HCT116 (cell line): ENCODE results near the gene SMYD4. TPM values are rescaled to one million over a fixed set of nuclear protein-coding genes. Genes with fewer than 3 reads are reported as not detected.

Experiments
- ATAC-seq: fragments of 200-7000 bp; cut with Tn5 transposase; 2 replicates; pipeline ENCODE4 v1.9.1; 2020; ENCODE audit warnings: mild to moderate bottlenecking, moderate library complexity
- BruUV-seq: library from RNA; stranded (reverse); fragments of 400-500 nt; replicated peaks from 2 replicates; lab custom pipeline; 2021; lab: Mats Ljungman, UMichigan
- CTCF ChIA-PET: fragments of 300-600 bp; sonication (Branson Sonifier 250); formaldehyde crosslinking; loops from one replicate; lab custom pipeline; 2021; ENCODE audit warnings: antibody characterized with exemption; lab: Charles Lee
- POLR2A ChIA-PET: fragments of 300-600, 350-600 bp; sonication (Branson Sonifier 250); formaldehyde crosslinking; loops from one replicate; lab custom pipeline; 2021; ENCODE audit warnings: antibody characterized with exemption; lab: Charles Lee
- RAD21 ChIA-PET, 2 experiments: fragments of 300-600 bp; sonication (Branson Sonifier 250); formaldehyde crosslinking; loops; one replicate each; lab custom pipeline; 2023; ENCODE audit warnings: low total read pairs in 2 of 2; ENCODE audit not compliant: uncharacterized antibody in 2 of 2, unreplicated experiment in 2 of 2, low non-redundant PET in 1 of 2; lab: Charles Lee
- DNase-seq: peaks from one replicate; pipeline ENCODE4 v3.0.0-alpha.2; 2010; ENCODE audit warnings: low read depth, low spot score
- H2AFZ ChIP-seq: fragments of 200-600 bp; shearing (Covaris generic), sonication (generic); 2 replicates; pipeline ENCODE4 v1.6.1; 2017; ENCODE audit warnings: low read depth, mixed run types, mixed read lengths, antibody characterized with exemption, low read length; ENCODE audit not compliant: poor library complexity, severe bottlenecking
- H3K27ac ChIP-seq: 2 replicates; pipeline ENCODE4 v1.5.1; 2012; ENCODE audit warnings: low read depth, low read length
- H3K27me3 ChIP-seq: fragments of 200-600 bp; sonication (generic); 2 replicates; pipeline ENCODE4 v1.6.1; 2016; ENCODE audit warnings: mixed run types, low read length, mixed read lengths; ENCODE audit not compliant: insufficient read depth
- H3K36me3 ChIP-seq, 2 experiments: fragments of 200-500 bp in 1 of 2; fragments of 200-600 bp in 1 of 2; sonication (Bioruptor generic) in 1 of 2; sonication (generic) in 1 of 2; 2 replicates each; pipeline versions ENCODE4 v1.5.1 to v1.6.1; 2014 to 2016; ENCODE audit warnings: low read length in 2 of 2, inconsistent platforms in 1 of 2, mixed read lengths in 1 of 2, mixed run types in 1 of 2; ENCODE audit not compliant: insufficient read depth in 2 of 2, control insufficient read depth in 1 of 2
- H3K4me1 ChIP-seq, 2 experiments: fragments of 200-600 bp in 1 of 2; sonication (generic) in 1 of 2; 2 replicates each; pipeline versions ENCODE4 v1.5.1 to v1.6.1; 2012 to 2017; ENCODE audit warnings: low read length in 2 of 2, inconsistent platforms in 1 of 2, mild to moderate bottlenecking in 1 of 2, mixed read lengths in 1 of 2, mixed run types in 1 of 2, moderate library complexity in 1 of 2; ENCODE audit not compliant: insufficient read depth in 2 of 2, control insufficient read depth in 1 of 2
- H3K4me2 ChIP-seq: fragments of 200-600 bp; sonication (generic); 2 replicates; pipeline ENCODE4 v1.6.1; 2017; ENCODE audit warnings: mixed run types, low read length, mixed read lengths
- H3K4me3 ChIP-seq, 2 experiments: fragments of 200-600 bp in 1 of 2; sonication (generic) in 1 of 2; replicated peaks in 1 of 2; 2 replicates each; pipeline ENCODE4 v1.5.1; 2011 to 2016; ENCODE audit warnings: low read length in 2 of 2, control low read depth in 1 of 2, low read depth in 1 of 2, mild to moderate bottlenecking in 1 of 2, mixed read lengths in 1 of 2, mixed run types in 1 of 2
- H3K79me2 ChIP-seq: fragments of 200-600 bp; sonication (generic); 2 replicates; pipeline ENCODE4 v1.6.1; 2017; ENCODE audit warnings: mild to moderate bottlenecking, mixed run types, low read length, moderate library complexity, mixed read lengths; ENCODE audit not compliant: insufficient read depth
- H3K9ac ChIP-seq: fragments of 200-600 bp; sonication (generic); 2 replicates; pipeline ENCODE4 v1.6.1; 2016; ENCODE audit warnings: low read length, mixed read lengths
- H3K9me2 ChIP-seq: fragments of 200-600 bp; sonication (generic), shearing (Covaris generic); 2 replicates; pipeline ENCODE4 v1.6.1; 2017; ENCODE audit warnings: mixed run types, mild to moderate bottlenecking, moderate library complexity; ENCODE audit not compliant: insufficient read depth
- H3K9me3 ChIP-seq, 2 experiments: fragments of 200-500 bp in 1 of 2; fragments of 200-600 bp in 1 of 2; sonication (Bioruptor generic) in 1 of 2; sonication (generic) in 1 of 2; 2 replicates each; pipeline ENCODE4 v1.6.1; 2014 to 2017; ENCODE audit warnings: low read length in 2 of 2, mixed read lengths in 2 of 2, inconsistent platforms in 1 of 2, low read depth in 1 of 2, mild to moderate bottlenecking in 1 of 2, mixed run types in 1 of 2, moderate library complexity in 1 of 2; ENCODE audit not compliant: control insufficient read depth in 1 of 2, insufficient read depth in 1 of 2
- H4K20me1 ChIP-seq: fragments of 200-600 bp; sonication (generic), shearing (Covaris generic); 2 replicates; pipeline ENCODE4 v1.6.1; 2017; ENCODE audit warnings: mixed run types, mild to moderate bottlenecking, moderate library complexity; ENCODE audit not compliant: insufficient read depth
- CBX3 ChIP-seq: IDR thresholded peaks from 2 replicates; pipeline ENCODE4 v1.6.1; 2012; ENCODE audit warnings: low read depth
- CEBPB ChIP-seq: IDR thresholded peaks from 2 replicates; pipeline ENCODE4 v1.6.1; 2012; ENCODE audit warnings: low read depth
- EGR1 ChIP-seq: IDR thresholded peaks from 2 replicates; pipeline ENCODE4 v1.6.1; 2012; ENCODE audit warnings: low read depth
- JUND ChIP-seq: IDR thresholded peaks from 2 replicates; pipeline ENCODE4 v1.6.1; 2012
- POLR2AphosphoS5 ChIP-seq: IDR thresholded peaks from 2 replicates; pipeline ENCODE4 v1.6.1; 2011; ENCODE audit warnings: mild to moderate bottlenecking, low read depth, low read length, moderate library complexity
- RAD21 ChIP-seq: IDR thresholded peaks from 2 replicates; pipeline ENCODE4 v1.6.1; 2012; ENCODE audit warnings: low read depth, mild to moderate bottlenecking
- SIN3A ChIP-seq: IDR thresholded peaks from 2 replicates; pipeline ENCODE4 v1.6.1; 2012; ENCODE audit warnings: low read depth
- SP1 ChIP-seq: IDR thresholded peaks from 2 replicates; pipeline ENCODE4 v1.6.1; 2012; ENCODE audit warnings: low read depth
- TCF7L2 ChIP-seq: IDR thresholded peaks from 2 replicates; pipeline ENCODE4 v1.7.0; 2011; ENCODE audit warnings: borderline replicate concordance, inconsistent platforms; ENCODE audit not compliant: insufficient read depth, insufficient read length; ENCODE audit errors: extremely low read depth
- ZBTB33 ChIP-seq: IDR thresholded peaks from 2 replicates; pipeline ENCODE4 v1.6.1; 2011; ENCODE audit warnings: mild to moderate bottlenecking, low read length, moderate library complexity; ENCODE audit not compliant: insufficient replicate concordance; ENCODE audit errors: extremely low read depth
- ZFX ChIP-seq: fragments of 450-650 bp; IDR thresholded peaks from 2 replicates; pipeline ENCODE4 v1.6.1; 2017
- intact Hi-C: fragments of 100-400 bp; cut with micrococcal nuclease; formaldehyde crosslinking; loops from 2 replicates; pipeline ENCODE4 v1.10.0; 2022
- total RNA-seq: library from RNA; stranded (reverse); gene quantifications from one replicate; pipeline ENCODE4 v1.2.1, GENCODE V29; 2021; ENCODE audit not compliant: unreplicated experiment
- TF ChIP-seq, protein P1 (sequence below), 3 experiments: fragments of 200-600 bp in 1 of 3; sonication (generic) in 1 of 3; IDR thresholded peaks in 2 of 3; conservative IDR thresholded peaks in 1 of 3; 2 replicates each; pipeline ENCODE4 v1.5.1; 2012 to 2017; ENCODE audit warnings: low read depth in 2 of 3, low read length in 2 of 3, antibody characterized with exemption in 1 of 3, borderline replicate concordance in 1 of 3, control low read depth in 1 of 3, mild to moderate bottlenecking in 1 of 3, mixed read lengths in 1 of 3, mixed run types in 1 of 3, moderate library complexity in 1 of 3; ENCODE audit not compliant: insufficient read depth in 1 of 3

Gene SMYD4
- total RNA-seq, 1 experiment from 2014 or later, result 16.9 TPM

DNA sequence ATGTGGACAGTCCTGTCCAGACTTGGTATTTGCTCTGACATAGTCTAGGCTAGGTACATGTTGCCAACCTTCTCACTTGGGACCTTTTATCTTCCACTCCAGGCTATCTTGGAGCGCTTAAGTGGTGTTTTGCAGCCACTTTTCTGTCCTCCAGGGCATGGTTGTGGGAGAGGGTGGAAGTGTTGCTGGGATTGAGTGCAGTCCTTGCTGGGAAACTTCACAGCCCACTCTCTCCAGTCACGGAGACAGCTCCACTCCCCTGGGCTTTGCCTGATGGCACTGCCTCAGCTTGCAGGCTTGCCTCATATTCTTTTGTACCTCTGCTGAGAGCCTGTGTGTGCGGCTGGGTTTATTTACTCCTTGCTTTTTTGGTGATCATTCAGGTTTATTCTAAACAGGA lies 17.5 kb upstream of the SMYD4 start:
- ATAC-seq (no peak), DNase-seq (no peak)
- CTCF ChIA-PET, result no interaction called here
- no peak for TF ChIP-seq CBX3
- TF ChIP-seq RAD21, result no peak
- no peak for TF ChIP-seq ZBTB33
- no peak for TF ChIP-seq POLR2AphosphoS5
- TF ChIP-seq, protein P1, sequence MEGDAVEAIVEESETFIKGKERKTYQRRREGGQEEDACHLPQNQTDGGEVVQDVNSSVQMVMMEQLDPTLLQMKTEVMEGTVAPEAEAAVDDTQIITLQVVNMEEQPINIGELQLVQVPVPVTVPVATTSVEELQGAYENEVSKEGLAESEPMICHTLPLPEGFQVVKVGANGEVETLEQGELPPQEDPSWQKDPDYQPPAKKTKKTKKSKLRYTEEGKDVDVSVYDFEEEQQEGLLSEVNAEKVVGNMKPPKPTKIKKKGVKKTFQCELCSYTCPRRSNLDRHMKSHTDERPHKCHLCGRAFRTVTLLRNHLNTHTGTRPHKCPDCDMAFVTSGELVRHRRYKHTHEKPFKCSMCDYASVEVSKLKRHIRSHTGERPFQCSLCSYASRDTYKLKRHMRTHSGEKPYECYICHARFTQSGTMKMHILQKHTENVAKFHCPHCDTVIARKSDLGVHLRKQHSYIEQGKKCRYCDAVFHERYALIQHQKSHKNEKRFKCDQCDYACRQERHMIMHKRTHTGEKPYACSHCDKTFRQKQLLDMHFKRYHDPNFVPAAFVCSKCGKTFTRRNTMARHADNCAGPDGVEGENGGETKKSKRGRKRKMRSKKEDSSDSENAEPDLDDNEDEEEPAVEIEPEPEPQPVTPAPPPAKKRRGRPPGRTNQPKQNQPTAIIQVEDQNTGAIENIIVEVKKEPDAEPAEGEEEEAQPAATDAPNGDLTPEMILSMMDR (IDR thresholded peaks at IDR 0.05 in 2 of 3, conservative IDR thresholded peaks at IDR 0.05 in 1 of 3; ENCODE audit: borderline replicate concordance in 1 of 3, insufficient read depth in 1 of 3, low read depth in 2 of 3, low read length in 2 of 3), result no peak
- no peak for TF ChIP-seq CEBPB
- no peak for TF ChIP-seq SP1
- no peak for TF ChIP-seq ZFX
- no peak for TF ChIP-seq EGR1
- no peak for TF ChIP-seq TCF7L2
- TF ChIP-seq JUND, result no peak
- TF ChIP-seq SIN3A, result no peak
- Histone ChIP-seq H3K27ac (no peak overlapping the region), H3K79me2 (peaks cover 48% of the 10 kb centered on the region), H3K9ac (no peak overlapping the region), H4K20me1 (no peaks in the 10 kb centered on the region), H3K9me2 (no peaks in the 10 kb centered on the region), H3K36me3 (peaks cover 23 to 51% of the 10 kb centered on the region in 2 experiments; a peak in 3 of 4 replicates), H3K9me3 (no peaks in the 10 kb centered on the region), H3K4me1 (no peaks in the 10 kb centered on the region), H3K27me3 (no peaks in the 10 kb centered on the region), H3K4me3 (no peak overlapping the region), H2AFZ (no peak overlapping the region), H3K4me2 (no peak overlapping the region)
- BruUV-seq, result no TSS peak
- intact Hi-C loops, result no loop called here
- POLR2A ChIA-PET, result no interaction called here
- RAD21 ChIA-PET, result no interaction called here
